H1 (cell line): ENCODE results near the gene SPC24. TPM values are rescaled to one million over a fixed set of nuclear protein-coding genes. Genes with fewer than 3 reads are reported as not detected.
"Not testable (repeated sequence)": the region's sequence is repeated elsewhere in the genome, so short reads cannot be mapped to it uniquely, and the experiment has no call there.

Experiments used
- CTCF ChIA-PET: fragments of 300-600 bp; sonication (Branson Sonifier 250); formaldehyde crosslinking; loops from one replicate; lab custom pipeline; 2021; ENCODE audit not compliant: partially characterized antibody; lab: Charles Lee
- POLR2A ChIA-PET: fragments of 300-600 bp; sonication (Branson Sonifier 250); formaldehyde crosslinking; loops from one replicate; lab custom pipeline; 2021; ENCODE audit warnings: inconsistent platforms; ENCODE audit not compliant: partially characterized antibody; lab: Charles Lee
- DNase-seq, 2 experiments: peaks; one replicate each; pipeline versions ENCODE4 v3.0.0 to v3.0.0-alpha.2; 2010 to 2022; ENCODE audit warnings: low spot score in 2 of 2, low read depth in 1 of 2, mixed read lengths in 1 of 2
- FAIRE-seq: peaks from 2 replicates; lab custom pipeline; 2011; peaks lifted over from hg19 to GRCh38; lab: Jason Lieb, UNC
- H2AFZ ChIP-seq: 2 replicates; pipeline ENCODE4 v1.8.1; 2012; ENCODE audit warnings: low read length, inconsistent platforms
- H2AK5ac ChIP-seq: 2 replicates; pipeline ENCODE4 v1.6.1; 2013; ENCODE audit warnings: low read depth, low read length
- H2BK120ac ChIP-seq: replicated peaks from 2 replicates; pipeline ENCODE3; 2013; ENCODE audit warnings: low read depth, low read length, inconsistent platforms
- H2BK12ac ChIP-seq: 2 replicates; pipeline ENCODE4 v1.6.1; 2013; ENCODE audit warnings: low read depth, low read length
- H2BK15ac ChIP-seq: 2 replicates; pipeline ENCODE4 v1.6.1; 2013; ENCODE audit warnings: low read length
- H2BK20ac ChIP-seq: 2 replicates; pipeline ENCODE4 v1.6.1; 2013; ENCODE audit warnings: low read length
- H2BK5ac ChIP-seq: 2 replicates; pipeline ENCODE4 v1.6.1; 2013; ENCODE audit warnings: low read depth, low read length
- H3K14ac ChIP-seq: 2 replicates; pipeline ENCODE4 v1.6.1; 2013; ENCODE audit warnings: inconsistent platforms; ENCODE audit not compliant: insufficient read length
- H3K18ac ChIP-seq: 2 replicates; pipeline ENCODE4 v1.6.1; 2013; ENCODE audit warnings: low read length; ENCODE audit errors: extremely low read depth
- H3K23ac ChIP-seq: 2 replicates; pipeline ENCODE4 v1.6.1; 2013; ENCODE audit warnings: inconsistent platforms; ENCODE audit not compliant: insufficient read length
- H3K23me2 ChIP-seq: 2 replicates; pipeline ENCODE4 v1.6.1; 2013; ENCODE audit warnings: low read depth, low read length
- H3K27ac ChIP-seq: 2 replicates; pipeline ENCODE4 v1.6.1; 2011; ENCODE audit warnings: low read depth, low read length, inconsistent platforms
- H3K27me3 ChIP-seq, 4 experiments: replicated peaks in 1 of 4; 1 replicate in 1 of 4; 2 replicates in 3 of 4; pipeline versions ENCODE4 v1.6.1 to v1.8.1; 2011 to 2013; ENCODE audit warnings: low read length in 3 of 4, mild to moderate bottlenecking in 3 of 4, inconsistent platforms in 2 of 4, mixed read lengths in 2 of 4, moderate library complexity in 1 of 4; ENCODE audit not compliant: control insufficient read depth in 3 of 4, insufficient read depth in 3 of 4; ENCODE audit errors: extremely low read depth in 1 of 4
- H3K36me3 ChIP-seq, 4 experiments: 2 replicates each; pipeline versions ENCODE4 v1.6.1 to v1.8.1; 2011 to 2013; ENCODE audit warnings: mild to moderate bottlenecking in 4 of 4, low read length in 3 of 4, moderate library complexity in 2 of 4, control low read depth in 1 of 4, inconsistent platforms in 1 of 4; ENCODE audit not compliant: insufficient read depth in 4 of 4, control insufficient read depth in 2 of 4
- H3K4ac ChIP-seq: replicated peaks from 2 replicates; pipeline ENCODE3; 2013; ENCODE audit warnings: low read length, low read depth, mixed read lengths, inconsistent platforms; ENCODE audit not compliant: insufficient read length
- H3K4me1 ChIP-seq, 4 experiments: replicated peaks in 1 of 4; 1 replicate in 1 of 4; 2 replicates in 3 of 4; pipeline versions ENCODE4 v1.6.1 to v1.8.1; 2011 to 2013; ENCODE audit warnings: low read length in 3 of 4, inconsistent platforms in 2 of 4, mixed read lengths in 1 of 4; ENCODE audit not compliant: insufficient read depth in 4 of 4, control insufficient read depth in 3 of 4
- H3K4me2 ChIP-seq, 2 experiments: 2 replicates each; pipeline versions ENCODE4 v1.6.1 to v1.8.1; 2011 to 2013; ENCODE audit warnings: low read depth in 2 of 2, low read length in 2 of 2, control low read depth in 1 of 2, inconsistent platforms in 1 of 2, mild to moderate bottlenecking in 1 of 2; ENCODE audit not compliant: insufficient read depth in 1 of 2
- H3K4me3 ChIP-seq, 4 experiments: fragments of 200-600, 300-600 bp in 1 of 4; sonication (generic), shearing (Covaris generic), sonication (Bioruptor Twin) in 1 of 4; 2 replicates each; pipeline versions ENCODE4 v1.5.1 to v1.8.1; 2011 to 2016; ENCODE audit warnings: low read length in 4 of 4, low read depth in 3 of 4, control low read depth in 2 of 4, inconsistent platforms in 2 of 4, mild to moderate bottlenecking in 2 of 4, mixed read lengths in 1 of 4, moderate library complexity in 1 of 4; ENCODE audit not compliant: insufficient read depth in 2 of 4; ENCODE audit errors: extremely low read depth in 1 of 4
- H3K56ac ChIP-seq: replicated peaks from 2 replicates; pipeline ENCODE3; 2013; ENCODE audit warnings: low read depth, mild to moderate bottlenecking, mixed read lengths, low read length, inconsistent platforms; ENCODE audit not compliant: insufficient read length
- H3K79me1 ChIP-seq: 2 replicates; pipeline ENCODE4 v1.6.1; 2013; ENCODE audit warnings: low read depth, low read length, control low read depth
- H3K79me2 ChIP-seq, 2 experiments: 2 replicates each; pipeline versions ENCODE4 v1.6.1 to v1.8.1; 2012 to 2013; ENCODE audit warnings: low read length in 2 of 2, mild to moderate bottlenecking in 2 of 2, inconsistent platforms in 1 of 2; ENCODE audit not compliant: insufficient read depth in 2 of 2, control insufficient read depth in 1 of 2
- H3K9ac ChIP-seq, 4 experiments: replicated peaks in 1 of 4; 1 replicate in 1 of 4; 2 replicates in 3 of 4; pipeline versions ENCODE4 v1.6.1 to v1.8.1; 2011 to 2013; ENCODE audit warnings: low read depth in 3 of 4, low read length in 3 of 4, control low read depth in 2 of 4, mild to moderate bottlenecking in 2 of 4, moderate library complexity in 2 of 4, inconsistent platforms in 1 of 4; ENCODE audit errors: extremely low read depth in 1 of 4
- H3K9me3 ChIP-seq, 2 experiments: 2 replicates each; pipeline versions ENCODE4 v1.6.1 to v1.8.1; 2012 to 2013; ENCODE audit warnings: mild to moderate bottlenecking in 2 of 2, moderate library complexity in 2 of 2, control low read depth in 1 of 2, inconsistent platforms in 1 of 2, low read depth in 1 of 2, low read length in 1 of 2, mixed read lengths in 1 of 2; ENCODE audit not compliant: insufficient read depth in 2 of 2
- H4K20me1 ChIP-seq, 2 experiments: replicated peaks in 1 of 2; 2 replicates each; pipeline versions ENCODE3 to v1.8.1; 2011 to 2013; ENCODE audit warnings: inconsistent platforms in 2 of 2, low read length in 2 of 2, mild to moderate bottlenecking in 1 of 2; ENCODE audit not compliant: insufficient read depth in 2 of 2, control insufficient read depth in 1 of 2
- H4K5ac ChIP-seq: 2 replicates; pipeline ENCODE4 v1.6.1; 2013; ENCODE audit warnings: low read length, low read depth, mixed read lengths, inconsistent platforms; ENCODE audit not compliant: insufficient read length
- H4K8ac ChIP-seq: 2 replicates; pipeline ENCODE4 v1.8.0; 2013; ENCODE audit warnings: mild to moderate bottlenecking, moderate library complexity, low read length, inconsistent platforms; ENCODE audit not compliant: insufficient read depth; ENCODE audit errors: extremely low read depth
- H4K91ac ChIP-seq: replicated peaks from 2 replicates; pipeline ENCODE3; 2013; ENCODE audit warnings: low read length, mixed read lengths, inconsistent platforms; ENCODE audit not compliant: insufficient read length
- WGBS, 2 experiments: shearing (Covaris generic) in 1 of 2; methylation state at CpG; one replicate each; pipeline versions ENCODE4 v1.1.6 to v1.1.7; 2013 to 2015; ENCODE audit warnings: low lambda C conversion rate in 2 of 2, mixed read lengths in 2 of 2, inconsistent platforms in 1 of 2, low coverage in 1 of 2, missing lambda C conversion rate in 1 of 2; ENCODE audit not compliant: insufficient replicate concordance in 2 of 2, insufficient coverage in 1 of 2, insufficient read length in 1 of 2; ENCODE audit errors: extremely low coverage in 1 of 2, missing lambda C conversion rate in 1 of 2; 5-methylcytosine and 5-hydroxymethylcytosine counted together
- polyA plus RNA-seq, 7 experiments: library from polyadenylated mRNA; depleted of rRNA in 3 of 7; stranded (reverse) in 5 of 7; unstranded in 2 of 7; fragments of >200 nt in 5 of 7; fragments of 200-250 nt in 2 of 7; gene quantifications; 1 replicate in 5 of 7; 2 replicates in 1 of 7; 4 replicates in 1 of 7; pipeline versions ENCODE4 v1.2.1 to v1.2.3, GENCODE V29; 2011 to 2013; ENCODE audit warnings: missing spikeins in 2 of 7, mixed read lengths in 2 of 7
- total RNA-seq: library from RNA; stranded (reverse); fragmentation: NEBNext Ultra II Directional; extraction: Animal tissue kit (Norgen Biotek cat#: 25700); gene quantifications from 2 replicates; pipeline ENCODE4 v1.2.1, GENCODE V29; 2021

SPC24 gene
- total and polyA plus RNA-seq, 2 of the 8 experiments (the other 6 are each of a cell fraction or from before 2014, with no cell fraction given) = 17.7 to 42.4 TPM

DNA sequence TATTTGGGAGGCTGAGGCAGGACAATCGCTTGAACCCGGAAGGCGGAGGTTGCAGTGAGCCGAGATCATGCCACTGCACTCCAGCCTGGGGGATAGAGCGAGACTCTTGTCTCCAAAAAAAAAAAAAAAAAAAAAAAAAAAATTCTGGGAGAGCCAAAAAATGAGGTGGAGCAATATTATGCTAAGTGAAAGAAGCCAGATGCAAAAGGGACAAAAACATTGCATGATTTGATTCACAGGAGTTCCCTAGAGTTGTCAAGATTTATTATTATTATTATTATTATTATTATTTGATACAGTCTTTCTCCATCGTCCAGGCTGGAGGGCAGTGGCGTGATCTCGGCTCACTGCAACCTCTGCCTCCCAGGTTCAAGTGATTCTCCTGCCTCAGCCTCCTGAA is 25.4 kb upstream of the SPC24 start:
- not testable (repeated sequence) for H2BK120ac ChIP-seq, H4K5ac ChIP-seq, H2BK12ac ChIP-seq, H3K79me2 ChIP-seq, FAIRE-seq, H3K18ac ChIP-seq, H4K20me1 ChIP-seq, H4K8ac ChIP-seq, DNase-seq, H3K4ac ChIP-seq, H3K9ac ChIP-seq, H3K14ac ChIP-seq, H3K56ac ChIP-seq, H2AFZ ChIP-seq, H2BK5ac ChIP-seq, H2BK20ac ChIP-seq, H3K4me2 ChIP-seq, H3K4me1 ChIP-seq, H3K9me3 ChIP-seq, H3K79me1 ChIP-seq, H2AK5ac ChIP-seq, H3K23me2 ChIP-seq, H3K27ac ChIP-seq, H2BK15ac ChIP-seq, H3K27me3 ChIP-seq, H3K4me3 ChIP-seq, H4K91ac ChIP-seq, H3K23ac ChIP-seq
- H3K36me3 ChIP-seq = peaks cover 0 to 13% (median 4%) of the 10 kb centered on the region in 4 experiments; a peak in 6 of 8 replicates
- 99% methylated on average over 8 of the region's 8 CpGs; no CpG with 5 or more reads in 1 of the 2 experiments for WGBS, 2 experiments
- ChIA-PET POLR2A (interaction anchor here (0.8 kb wide), 1 partner anchor 36 kb away, joined by 3 read pairs; no protein-coding TSS in a partner anchor), CTCF (interaction anchor here (0.7 kb wide), 1 partner anchor 145 kb away, joined by 4 read pairs; no protein-coding TSS in a partner anchor)
